Brain microvascular endothelial cell (primary cell): ENCODE measurements around the gene NCAM1.

Experiments
- DNase-seq: peaks from one replicate; pipeline ENCODE4 v3.0.0-alpha.2; 2020
- H3K27ac ChIP-seq: fragments of 250-450 bp; sonication (Bioruptor Pico); 2 replicates; pipeline ENCODE4 v1.5.1; 2020; ENCODE audit warnings: mild to moderate bottlenecking, moderate library complexity
- H3K27me3 ChIP-seq: fragments of 250-450 bp; sonication (Bioruptor Pico); replicated peaks from 2 replicates; pipeline ENCODE4 v1.5.1; 2020; ENCODE audit warnings: mild to moderate bottlenecking
- H3K36me3 ChIP-seq: fragments of 250-450 bp; sonication (Bioruptor Pico); replicated peaks from 2 replicates; pipeline ENCODE4 v1.5.1; 2020; ENCODE audit warnings: mild to moderate bottlenecking
- H3K4me3 ChIP-seq: 2 replicates; pipeline ENCODE4 v1.5.1; 2011; ENCODE audit warnings: low read depth, mild to moderate bottlenecking, control low read depth, low read length, moderate library complexity
- CTCF ChIP-seq: IDR thresholded peaks from 2 replicates; pipeline ENCODE4 v1.5.1; 2011; ENCODE audit warnings: low read depth, mild to moderate bottlenecking, moderate library complexity, low read length, control low read depth, inconsistent platforms; ENCODE audit errors: missing control alignments
- in situ Hi-C: cut with HindIII; loops from 2 replicates; pipeline ENCODE4 v1.10.0; 2017; ENCODE audit warnings: low sequenced_read_pairs, low pct_ligation_motif_present

Gene NCAM1

GRCh38 chr11:113311536-113311935 lies 350.3 kb downstream of the NCAM1 start:
- Histone ChIP-seq H3K4me3 (no peak overlapping the region), H3K36me3 (no peaks in the 10 kb centered on the region), H3K27me3 (no peaks in the 10 kb centered on the region), H3K27ac (no peak overlapping the region)
- peak; percentile 4 for DNase-seq
- TF ChIP-seq CTCF = no peak
- in situ Hi-C loops = no loop called here

- H3K27me3 ChIP-seq = no peaks in the 10 kb centered on the region
- no peaks in the 10 kb centered on the region for H3K36me3 ChIP-seq
- TF ChIP-seq CTCF = no peak
- H3K4me3 ChIP-seq = no peak overlapping the region
- in situ Hi-C loops = no loop called here
- no peak for DNase-seq
- no peak overlapping the region for H3K27ac ChIP-seq
These were observed 352.4 kb downstream of the NCAM1 start for GRCh38 chr11:113313601-113314000.

- Histone ChIP-seq H3K4me3 (peak overlapping the region; percentile 92), H3K36me3 (no peaks in the 10 kb centered on the region), H3K27ac (no peak overlapping the region), H3K27me3 (no peaks in the 10 kb centered on the region)
- no peak for DNase-seq
- in situ Hi-C loops = no loop called here
- TF ChIP-seq CTCF = no peak
These were observed 352.8 kb downstream of the NCAM1 start for GRCh38 chr11:113314065-113314388.

- no peaks in the 10 kb centered on the region for H3K27me3 ChIP-seq
- H3K27ac ChIP-seq = peak within 1 kb of the TSS; percentile 74
- peak; percentile 83 for DNase-seq
- in situ Hi-C loops = no loop called here
- no peaks in the 10 kb centered on the region for H3K36me3 ChIP-seq
- peak within 1 kb of the TSS; percentile 92 for H3K4me3 ChIP-seq
- TF ChIP-seq CTCF = no peak
These were observed 353.4 kb downstream of the NCAM1 start, which contains the start of gene TTC12 for GRCh38 chr11:113314389-113315301. TSS of gene TTC12 (plus strand) at chr11:113314583. CDS start at chr11:113316258, 1,675 bp downstream.

GRCh38 chr11:113315811-113316210 lies 354.6 kb downstream of the NCAM1 start:
- H3K27ac ChIP-seq = no peak overlapping the region
- no peaks in the 10 kb centered on the region for H3K27me3 ChIP-seq
- no peak for TF ChIP-seq CTCF
- no peak for DNase-seq
- H3K4me3 ChIP-seq = no peak overlapping the region
- no peaks in the 10 kb centered on the region for H3K36me3 ChIP-seq
- in situ Hi-C loops = no loop called here
